GM13976 (cell line): ENCODE data around the gene TRPV5.

ENCODE experiments used
- DNase-seq: peaks from one replicate; pipeline ENCODE4 v3.0.0; 2012; ENCODE audit warnings: low spot score
- in situ Hi-C: fragments of 300-500 bp; cut with MboI; formaldehyde crosslinking; loops from one replicate; pipeline ENCODE4 v1.12.0; 2022; ENCODE audit warnings: low sequenced_read_pairs, mixed read lengths, inconsistent platforms; ENCODE audit not compliant: unreplicated experiment
- TF ChIP-seq, protein P1 (sequence below): IDR thresholded peaks from 2 replicates; pipeline ENCODE4 v1.5.1; 2012; ENCODE audit warnings: borderline replicate concordance, mild to moderate bottlenecking; ENCODE audit not compliant: insufficient read depth; ENCODE audit errors: extremely low read depth, missing control alignments, control extremely low read depth

TRPV5 gene

DNA sequence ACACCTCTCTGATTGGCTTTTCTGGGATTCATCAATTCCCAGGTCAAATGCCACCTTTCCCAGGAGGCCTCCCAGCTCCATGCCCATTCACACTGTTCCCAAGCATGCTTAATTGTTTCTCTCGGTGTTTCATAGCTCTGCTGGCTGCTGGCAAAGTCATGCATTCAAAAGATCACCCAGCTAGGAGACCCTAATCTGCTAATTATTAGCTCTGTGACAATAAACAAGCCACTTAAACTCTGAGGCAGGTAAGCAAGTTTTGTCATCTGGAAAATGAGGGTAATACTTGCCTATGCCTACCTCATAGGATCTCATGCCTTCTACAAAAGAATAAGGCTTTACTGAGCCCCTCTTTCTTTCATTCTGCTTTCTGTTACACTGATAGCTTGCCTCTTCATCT is 29.4 kb upstream of the TRPV5 start:
- DNase-seq = no peak
- in situ Hi-C loops = no loop called here
- TF ChIP-seq, protein P1, sequence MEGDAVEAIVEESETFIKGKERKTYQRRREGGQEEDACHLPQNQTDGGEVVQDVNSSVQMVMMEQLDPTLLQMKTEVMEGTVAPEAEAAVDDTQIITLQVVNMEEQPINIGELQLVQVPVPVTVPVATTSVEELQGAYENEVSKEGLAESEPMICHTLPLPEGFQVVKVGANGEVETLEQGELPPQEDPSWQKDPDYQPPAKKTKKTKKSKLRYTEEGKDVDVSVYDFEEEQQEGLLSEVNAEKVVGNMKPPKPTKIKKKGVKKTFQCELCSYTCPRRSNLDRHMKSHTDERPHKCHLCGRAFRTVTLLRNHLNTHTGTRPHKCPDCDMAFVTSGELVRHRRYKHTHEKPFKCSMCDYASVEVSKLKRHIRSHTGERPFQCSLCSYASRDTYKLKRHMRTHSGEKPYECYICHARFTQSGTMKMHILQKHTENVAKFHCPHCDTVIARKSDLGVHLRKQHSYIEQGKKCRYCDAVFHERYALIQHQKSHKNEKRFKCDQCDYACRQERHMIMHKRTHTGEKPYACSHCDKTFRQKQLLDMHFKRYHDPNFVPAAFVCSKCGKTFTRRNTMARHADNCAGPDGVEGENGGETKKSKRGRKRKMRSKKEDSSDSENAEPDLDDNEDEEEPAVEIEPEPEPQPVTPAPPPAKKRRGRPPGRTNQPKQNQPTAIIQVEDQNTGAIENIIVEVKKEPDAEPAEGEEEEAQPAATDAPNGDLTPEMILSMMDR = no peak

DNA sequence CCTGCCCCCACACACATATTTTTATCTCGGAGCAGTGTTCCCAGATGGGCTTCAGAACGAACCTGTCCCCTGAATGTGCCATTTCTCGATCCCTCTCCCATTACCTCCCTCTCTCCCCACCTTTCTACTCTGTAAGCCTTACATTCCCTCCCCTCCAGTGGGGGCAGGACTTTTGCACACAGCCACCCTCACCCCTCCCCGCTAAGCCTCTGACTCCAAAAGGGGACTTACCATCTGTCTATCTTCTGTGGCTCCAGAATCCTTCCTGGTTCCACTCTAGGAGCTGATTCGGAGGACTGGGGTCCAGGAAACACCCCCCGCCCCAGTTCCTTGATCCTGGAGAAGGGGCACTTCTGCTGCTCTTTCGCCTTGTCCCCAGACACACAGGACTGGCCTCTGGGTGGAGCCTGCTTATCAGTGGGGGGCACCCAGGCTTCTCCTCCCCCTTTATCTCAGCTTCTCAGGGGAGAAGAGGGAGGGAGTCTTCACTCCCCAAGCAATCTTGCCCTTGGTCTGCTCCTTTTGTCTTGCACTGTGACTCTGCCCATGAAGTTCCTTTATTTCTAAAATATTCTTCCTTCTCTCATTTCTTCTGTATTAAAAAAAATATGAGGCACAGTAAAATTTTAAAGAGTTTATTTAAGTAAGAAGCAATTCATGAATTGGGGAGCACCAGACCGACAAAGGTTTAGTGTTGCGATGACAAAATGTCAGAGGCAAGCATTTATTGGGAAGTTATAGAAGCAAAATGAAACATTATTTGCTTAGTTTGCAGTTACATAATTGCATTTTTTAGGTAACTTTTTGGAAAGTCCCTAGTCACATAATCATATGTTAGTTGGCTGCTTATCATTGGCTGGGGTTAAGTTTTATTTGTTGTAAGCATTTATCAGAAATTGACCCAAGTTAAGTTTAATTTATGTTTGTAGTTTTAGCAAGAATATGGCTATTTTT is 28.7 kb upstream of the TRPV5 start, which contains the start of gene KEL:
Gene KEL (minus strand): TSS at position 391 of the 954 bp plus-strand sequence. CDS start 157 bp downstream, at position 234.
- DNase-seq = no peak
- in situ Hi-C loops = no loop called here
- TF ChIP-seq, protein P1 = no peak

DNA sequence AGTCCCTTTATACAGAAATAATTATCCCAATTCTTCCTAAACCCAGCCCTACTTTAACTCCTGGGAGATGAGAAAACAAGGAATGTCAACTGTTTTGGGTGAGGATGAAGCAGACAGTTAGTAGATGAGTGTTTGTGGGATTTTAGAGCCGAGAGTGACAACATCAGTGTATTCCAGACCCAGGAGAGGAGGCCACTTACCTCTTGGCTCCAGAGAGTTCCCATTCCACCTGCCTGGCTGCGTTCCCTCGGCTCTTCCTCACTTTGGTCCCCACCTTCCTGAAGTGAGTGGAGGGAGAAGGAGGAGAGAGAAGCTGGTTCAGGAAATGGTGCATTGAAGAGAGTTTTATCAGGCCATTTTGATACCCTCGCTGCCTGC is 28.0 kb upstream of the TRPV5 start:
- in situ Hi-C loops = no loop called here
- no peak for DNase-seq
- TF ChIP-seq, protein P1 = no peak

DNA sequence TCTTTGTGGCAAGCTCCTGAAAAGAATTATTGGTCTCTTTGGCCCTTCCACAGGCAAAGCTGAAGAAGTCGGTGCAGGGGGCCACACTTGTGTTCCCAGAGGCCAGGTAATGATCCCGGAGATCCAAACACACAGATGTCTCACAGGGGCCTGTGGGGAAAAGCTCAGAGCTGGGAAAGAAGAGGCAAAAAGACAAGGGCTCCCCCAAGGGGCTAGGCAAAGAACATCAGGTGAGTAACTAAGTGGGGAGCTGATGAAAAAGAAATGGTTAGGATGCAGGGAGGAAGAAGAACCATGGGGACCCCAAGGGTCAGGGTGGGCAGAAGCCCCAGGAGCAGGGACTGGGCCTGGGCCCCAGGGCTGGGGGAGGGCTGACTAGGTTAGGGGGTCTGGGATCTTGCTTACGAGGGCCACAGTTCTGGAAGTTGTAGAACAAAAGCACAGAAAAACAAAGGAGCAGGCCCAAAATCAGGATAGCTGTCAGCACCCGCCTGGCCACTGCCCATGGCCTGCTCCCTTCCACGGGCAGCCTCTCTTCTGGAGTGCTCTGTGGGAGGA is 27.5 kb upstream of the TRPV5 start:
- DNase-seq = no peak
- TF ChIP-seq, protein P1 = no peak
- in situ Hi-C loops = no loop called here

DNA sequence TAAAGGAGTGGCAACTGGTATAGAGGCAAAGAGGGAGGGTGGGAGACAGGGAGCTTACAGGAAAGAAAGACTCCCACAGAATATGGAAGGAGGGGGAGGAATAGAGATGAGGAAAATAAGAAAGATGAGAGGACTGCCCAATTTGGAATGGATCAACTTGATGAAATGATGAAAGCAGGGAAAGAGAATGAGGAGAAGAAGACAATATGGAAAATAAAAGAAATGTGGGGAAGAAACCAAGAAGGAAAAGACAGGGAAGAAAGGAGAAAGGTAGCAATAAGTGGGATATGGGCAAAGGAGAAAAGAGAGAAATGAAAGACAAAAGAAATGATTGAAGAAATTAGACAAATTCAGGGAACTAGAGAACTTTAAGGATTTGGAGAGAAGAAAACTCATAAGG is 25.7 kb upstream of the TRPV5 start:
- no peak for DNase-seq
- TF ChIP-seq, protein P1 = no peak
- in situ Hi-C loops = no loop called here

DNA sequence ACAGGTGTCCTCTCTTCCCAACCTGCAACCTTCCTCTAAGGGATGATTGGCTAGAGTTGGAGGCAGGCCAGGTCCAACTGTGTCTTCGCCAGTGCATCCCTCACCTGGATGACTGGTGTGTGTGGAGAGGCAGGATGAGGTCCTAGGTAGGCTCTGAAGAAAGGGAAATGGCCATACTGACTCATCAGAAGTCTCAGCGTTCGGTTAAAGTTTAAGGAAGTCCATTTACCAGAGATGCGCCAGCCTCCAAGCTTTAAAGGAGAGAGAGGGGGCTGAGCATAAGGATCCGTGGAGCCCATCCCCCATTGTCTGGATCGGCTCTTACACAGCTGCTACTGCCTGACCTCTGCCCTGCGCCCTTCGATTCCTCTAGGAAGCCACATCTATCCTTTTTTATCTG is 24.2 kb upstream of the TRPV5 start:
- no peak for DNase-seq
- TF ChIP-seq, protein P1 = no peak
- in situ Hi-C loops = no loop called here
